Neural cell (in vitro differentiated cells): ENCODE data around the gene MCM3AP. TPM values are rescaled to one million over a fixed set of nuclear protein-coding genes. Genes with fewer than 3 reads are reported as not detected.

ENCODE experiments used
- H2AFZ ChIP-seq: fragments of 200-600, 300-800 bp; sonication (generic), shearing (Covaris generic); 2 replicates; pipeline ENCODE4 v1.6.0; 2014; ENCODE audit warnings: low read depth, mild to moderate bottlenecking, antibody characterized with exemption, low read length, moderate library complexity
- H3F3A ChIP-seq: fragments of 200-600 bp; shearing (Covaris generic); 2 replicates; pipeline ENCODE4 v1.6.1; 2016; ENCODE audit warnings: mild to moderate bottlenecking, moderate library complexity, mixed read lengths, antibody characterized with exemption, low read length; ENCODE audit not compliant: insufficient read depth, poor library complexity, severe bottlenecking
- H3K27ac ChIP-seq: fragments of 200-600, 300-800 bp; sonication (generic), shearing (Covaris generic); 2 replicates; pipeline ENCODE4 v1.5.1; 2014; ENCODE audit warnings: mild to moderate bottlenecking, low read length, moderate library complexity
- H3K27me3 ChIP-seq: fragments of 300-800, 200-600 bp; sonication (generic), shearing (Covaris generic); 2 replicates; pipeline ENCODE4 v1.6.0; 2014; ENCODE audit warnings: mild to moderate bottlenecking, low read depth, low read length, moderate library complexity; ENCODE audit not compliant: insufficient read depth
- H3K36me3 ChIP-seq: fragments of 300-800, 200-600 bp; sonication (generic), shearing (Covaris generic); 2 replicates; pipeline ENCODE4 v1.5.1; 2014; ENCODE audit warnings: mild to moderate bottlenecking, antibody characterized with exemption, low read length, moderate library complexity; ENCODE audit not compliant: insufficient read depth
- H3K4me2 ChIP-seq: fragments of 300-800, 200-600 bp; sonication (generic), shearing (Covaris generic); 2 replicates; pipeline ENCODE4 v1.6.0; 2014; ENCODE audit warnings: mild to moderate bottlenecking, low read length
- H3K4me3 ChIP-seq: fragments of 300-800, 200-600 bp; sonication (generic), shearing (Covaris generic); 2 replicates; pipeline ENCODE4 v1.5.1; 2014; ENCODE audit warnings: mild to moderate bottlenecking, low read length, moderate library complexity
- H3K79me2 ChIP-seq: fragments of 200-600 bp; shearing (Covaris generic); replicated peaks from 2 replicates; pipeline ENCODE4 v1.6.0; 2014; ENCODE audit warnings: mild to moderate bottlenecking, low read length, moderate library complexity; ENCODE audit not compliant: insufficient read depth
- H3K9ac ChIP-seq: fragments of 300-800, 200-600 bp; sonication (generic), shearing (Covaris generic); 2 replicates; pipeline ENCODE4 v1.6.1; 2016; ENCODE audit warnings: mild to moderate bottlenecking, low read length, mixed read lengths
- H3K9me2 ChIP-seq: fragments of 200-600 bp; shearing (Covaris generic); 2 replicates; pipeline ENCODE4 v1.6.1; 2016; ENCODE audit warnings: mild to moderate bottlenecking, low read length, mixed read lengths; ENCODE audit not compliant: insufficient read depth
- H3K9me3 ChIP-seq: fragments of 200-600, 300-800 bp; sonication (generic), shearing (Covaris generic); 2 replicates; pipeline ENCODE4 v1.6.1; 2016; ENCODE audit warnings: mild to moderate bottlenecking, mixed run types, low read length, moderate library complexity, mixed read lengths
- H4K20me1 ChIP-seq: fragments of 200-600 bp; shearing (Covaris generic); 2 replicates; pipeline ENCODE4 v1.6.1; 2016; ENCODE audit warnings: mild to moderate bottlenecking, mixed run types; ENCODE audit not compliant: insufficient read depth
- CTCF ChIP-seq: fragments of 450-650 bp; IDR thresholded peaks from 2 replicates; pipeline ENCODE4 v1.5.1; 2014; ENCODE audit warnings: antibody characterized with exemption, mild to moderate bottlenecking, moderate library complexity; ENCODE audit not compliant: poor library complexity, severe bottlenecking
- EP300 ChIP-seq: fragments of 450-650 bp; conservative IDR thresholded peaks from 2 replicates; pipeline ENCODE4 v1.6.1; 2014; ENCODE audit warnings: antibody characterized with exemption, mild to moderate bottlenecking, moderate library complexity; ENCODE audit not compliant: poor library complexity, severe bottlenecking
- EZH2 ChIP-seq: fragments of 200-600, 300-800 bp; shearing (Covaris generic), sonication (generic); IDR thresholded peaks from 2 replicates; pipeline ENCODE4 v1.6.1; 2014; ENCODE audit warnings: antibody characterized with exemption, low read length, borderline replicate concordance, mild to moderate bottlenecking; ENCODE audit not compliant: insufficient read depth, poor library complexity, severe bottlenecking
- MXI1 ChIP-seq: fragments of 450-650 bp; conservative IDR thresholded peaks from 2 replicates; pipeline ENCODE4 v1.6.1; 2014; ENCODE audit warnings: antibody characterized with exemption, mild to moderate bottlenecking; ENCODE audit not compliant: poor library complexity, severe bottlenecking
- POLR2AphosphoS5 ChIP-seq: IDR thresholded peaks from 2 replicates; pipeline ENCODE4 v1.6.1; 2012
- RAD21 ChIP-seq: fragments of 450-650 bp; conservative IDR thresholded peaks from 2 replicates; pipeline ENCODE4 v1.6.1; 2014; ENCODE audit warnings: antibody characterized with exemption, mild to moderate bottlenecking, moderate library complexity
- REST ChIP-seq: IDR thresholded peaks from 2 replicates; pipeline ENCODE4 v1.6.1; 2012; ENCODE audit warnings: borderline replicate concordance
- SMC3 ChIP-seq: fragments of 450-650 bp; conservative IDR thresholded peaks from 2 replicates; pipeline ENCODE4 v1.6.1; 2014; ENCODE audit warnings: antibody characterized with exemption, mild to moderate bottlenecking, moderate library complexity; ENCODE audit not compliant: poor library complexity
- TAF1 ChIP-seq: IDR thresholded peaks from 2 replicates; pipeline ENCODE4 v1.6.1; 2012; ENCODE audit warnings: low read depth
- polyA plus RNA-seq: library from polyadenylated mRNA; depleted of rRNA; stranded (reverse); fragments of >200 nt; gene quantifications from 2 replicates; pipeline ENCODE4 v1.2.3, GENCODE V29; 2014

MCM3AP gene
- polyA plus RNA-seq, 1 donor from 2014 or later: 74.2 TPM

GRCh38 chr21:46324390-46325072 is 39.1 kb upstream of the MCM3AP start:
- Histone ChIP-seq H3K27me3 (no peaks in the 10 kb centered on the region), H2AFZ (peak overlapping the region; percentile 56), H4K20me1 (no peaks in the 10 kb centered on the region), H3K9me2 (no peaks in the 10 kb centered on the region), H3K4me3 (peak overlapping the region; percentile 83), H3K9ac (peak overlapping the region; percentile 85), H3K79me2 (peaks cover 49% of the 10 kb centered on the region), H3K4me2 (peak overlapping the region; percentile 49), H3K9me3 (no peaks in the 10 kb centered on the region), H3F3A (no peaks in the 10 kb centered on the region), H3K36me3 (no peaks in the 10 kb centered on the region), H3K27ac (peak overlapping the region; percentile 87)
- TF ChIP-seq TAF1 (peak; percentile 7), RAD21 (no peak), POLR2AphosphoS5 (peak; percentile 81), EZH2 (no peak), EP300 (no peak), REST (no peak), CTCF (peak; percentile 42), MXI1 (no peak), SMC3 (peak; percentile 7)

DNA sequence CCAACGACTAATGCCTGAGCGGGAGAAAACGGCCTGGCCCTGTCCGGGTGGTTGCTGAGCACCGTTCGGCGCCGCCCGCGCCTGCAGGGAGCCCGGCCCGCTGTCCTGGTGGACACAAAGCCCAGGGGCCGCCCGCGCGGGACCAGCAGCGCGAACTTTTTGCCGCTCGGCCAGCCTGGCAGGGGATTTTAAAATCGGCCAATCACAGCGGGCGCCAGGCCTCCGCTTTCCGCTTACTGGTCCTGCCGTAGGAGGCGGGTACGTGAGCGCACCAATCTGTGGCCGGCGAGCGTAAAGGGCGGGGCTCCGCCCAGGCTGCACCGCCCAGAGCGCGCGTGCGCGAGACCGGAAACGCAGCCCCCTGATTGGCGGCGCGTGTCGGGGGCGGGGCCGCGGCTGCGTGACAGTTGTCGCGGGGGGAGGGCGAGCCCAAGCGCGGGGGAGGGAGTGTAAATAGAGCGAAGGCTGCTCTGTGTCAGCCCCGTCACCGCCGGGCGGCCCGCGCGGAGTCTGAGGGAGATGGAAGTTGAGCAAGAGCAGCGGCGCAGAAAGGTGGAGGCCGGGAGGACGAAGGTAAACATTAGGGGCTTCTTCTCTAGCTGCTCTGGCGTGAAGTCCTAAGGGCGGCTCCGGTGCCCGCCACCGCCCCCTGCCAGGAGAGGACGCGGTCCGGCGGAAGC is 38.4 kb upstream of the MCM3AP start, which contains the start of the genes C21orf58 and PCNT:
Gene C21orf58 (minus strand): TSS at position 161 of the 680 bp plus-strand sequence. CDS start 1,132 bp downstream, outside the sequence.
Gene PCNT (plus strand): TSS at position 447 of the 680 bp plus-strand sequence. CDS start 73 bp downstream, at position 520.
- H2AFZ ChIP-seq: peak within 1 kb of the TSS; percentile 56
- no peaks in the 10 kb centered on the region for H3K36me3 ChIP-seq
- H3K4me2 ChIP-seq: peak within 1 kb of the TSS; percentile 83
- H4K20me1 ChIP-seq: no peaks in the 10 kb centered on the region
- TF ChIP-seq MXI1 (peak; percentile 88), POLR2AphosphoS5 (peak; percentile 39), REST (peak; percentile 73), TAF1 (no peak)
- H3K27me3 ChIP-seq: no peaks in the 10 kb centered on the region
- no peaks in the 10 kb centered on the region for H3F3A ChIP-seq
- no peaks in the 10 kb centered on the region for H3K9me3 ChIP-seq
- H3K9me2 ChIP-seq: no peaks in the 10 kb centered on the region
- H3K79me2 ChIP-seq: peaks cover 49% of the 10 kb centered on the region
- peak within 1 kb of the TSS; percentile 85 for H3K9ac ChIP-seq
- H3K27ac ChIP-seq: peak within 1 kb of the TSS; percentile 87
- peak within 1 kb of the TSS; percentile 83 for H3K4me3 ChIP-seq
